K562 (cell line): ENCODE data around the gene RETREG2. TPM values are rescaled to one million over a fixed set of nuclear protein-coding genes. Genes with fewer than 3 reads are reported as not detected.

Experiments
- BHLHE40 ChIP-seq: IDR thresholded peaks from 2 replicates; pipeline ENCODE4 v1.6.1; 2011; ENCODE audit warnings: low read length, improper control_type of control experiment
- CBFA2T3 ChIP-seq: fragments of 450-650 bp; IDR thresholded peaks from 2 replicates; pipeline ENCODE4 v1.6.1; 2017
- CBFB ChIP-seq: sonication (generic); formaldehyde crosslinking; IDR thresholded peaks from 2 replicates; pipeline ENCODE4 v1.4.0; 2020; ENCODE audit warnings: mild to moderate bottlenecking, missing genetic modification reagents
- CBX1 ChIP-seq: sonication (generic); IDR thresholded peaks from 2 replicates; pipeline ENCODE4 v1.6.1; 2016; ENCODE audit warnings: antibody characterized with exemption, low read depth, mild to moderate bottlenecking
- CREB3 ChIP-seq: fragments of 450-650 bp; conservative IDR thresholded peaks from 2 replicates; pipeline ENCODE4 v1.6.1; 2016; ENCODE audit warnings: missing genetic modification characterization, low read depth, mild to moderate bottlenecking, missing compliant biosample characterization, moderate library complexity
- KAT7 ChIP-seq: sonication (generic); formaldehyde crosslinking; IDR thresholded peaks from 2 replicates; pipeline ENCODE4 v1.8.0; 2022; ENCODE audit warnings: missing genetic modification reagents, mild to moderate bottlenecking, borderline replicate concordance
- KLF1 ChIP-seq: fragments of 450-650 bp; IDR thresholded peaks from 2 replicates; pipeline ENCODE4 v1.6.1; 2016; ENCODE audit warnings: missing genetic modification characterization, missing compliant biosample characterization
- MAZ ChIP-seq, 2 experiments: fragments of 450-650 bp in 1 of 2; sonication (generic) in 1 of 2; formaldehyde crosslinking; IDR thresholded peaks in 1 of 2; conservative IDR thresholded peaks in 1 of 2; 2 replicates each; pipeline versions ENCODE4 v1.4.0 to v1.5.0; 2020; ENCODE audit warnings: mild to moderate bottlenecking in 1 of 2, missing genetic modification reagents in 1 of 2
- MYC ChIP-seq, 2 experiments: fragments of 250-450 bp in 1 of 2; sonication (Bioruptor Pico) in 1 of 2; IDR thresholded peaks; 2 replicates each; pipeline versions ENCODE4 v1.5.1 to v1.6.1; 2012 to 2021; ENCODE audit warnings: low read depth in 2 of 2, borderline replicate concordance in 1 of 2, improper control_type of control experiment in 1 of 2, low read length in 1 of 2, mild to moderate bottlenecking in 1 of 2, moderate library complexity in 1 of 2
- NFATC3 ChIP-seq: fragments of 450-650 bp; IDR thresholded peaks from 2 replicates; pipeline ENCODE4 v1.6.1; 2017; ENCODE audit warnings: mild to moderate bottlenecking
- NFYB ChIP-seq: IDR thresholded peaks from 2 replicates; pipeline ENCODE4 v1.6.1; 2011; ENCODE audit warnings: mild to moderate bottlenecking, moderate library complexity; ENCODE audit not compliant: insufficient read length; ENCODE audit errors: extremely low read depth
- PHF8 ChIP-seq: fragments of 200-600 bp; sonication (generic); IDR thresholded peaks from 2 replicates; pipeline ENCODE4 v1.6.1; 2012; ENCODE audit warnings: mixed run types, mild to moderate bottlenecking, inconsistent platforms, low read length, moderate library complexity, borderline replicate concordance
- PKNOX1 ChIP-seq: fragments of 450-650 bp; IDR thresholded peaks from 2 replicates; pipeline ENCODE4 v1.6.1; 2016
- PML ChIP-seq: IDR thresholded peaks from 2 replicates; pipeline ENCODE4 v1.6.1; 2012; ENCODE audit warnings: low read length, inconsistent platforms
- PTTG1 ChIP-seq: fragments of 450-650 bp; IDR thresholded peaks from 2 replicates; pipeline ENCODE4 v1.6.1; 2016; ENCODE audit warnings: low read depth, mild to moderate bottlenecking, missing genetic modification characterization, missing compliant biosample characterization
- RBBP5 ChIP-seq: fragments of 200-600 bp; sonication (generic); IDR thresholded peaks from 2 replicates; pipeline ENCODE4 v1.6.1; 2012; ENCODE audit warnings: borderline replicate concordance, mild to moderate bottlenecking, low read length, control low read depth, inconsistent platforms; ENCODE audit not compliant: insufficient read depth, poor library complexity, severe bottlenecking
- RNF2 ChIP-seq: sonication (generic); IDR thresholded peaks from 2 replicates; pipeline ENCODE4 v1.6.1; 2016
- SMAD3 ChIP-seq: fragments of 450-650 bp; formaldehyde crosslinking; conservative IDR thresholded peaks from 2 replicates; pipeline ENCODE4 v1.4.0; 2020; ENCODE audit warnings: mild to moderate bottlenecking
- SNIP1 ChIP-seq: fragments of 450-650 bp; IDR thresholded peaks from 2 replicates; pipeline ENCODE4 v1.7.1; 2017; ENCODE audit warnings: low read depth, mild to moderate bottlenecking
- SPI1 ChIP-seq: IDR thresholded peaks from 2 replicates; pipeline ENCODE4 v1.6.1; 2011; ENCODE audit warnings: low read depth, low read length, control low read depth, borderline replicate concordance
- TEAD1 ChIP-seq, 2 experiments: fragments of 450-650 bp in 1 of 2; sonication (generic) in 1 of 2; formaldehyde crosslinking; IDR thresholded peaks; 2 replicates each; pipeline versions ENCODE4 v1.4.0 to v1.8.0; 2020 to 2022; ENCODE audit warnings: mild to moderate bottlenecking in 2 of 2, missing genetic modification reagents in 1 of 2
- ZNF197 ChIP-seq: fragments of 200-800 bp; sonication (Bioruptor generic); IDR thresholded peaks from 2 replicates; pipeline ENCODE4 v1.6.1; 2016; ENCODE audit warnings: low read depth, missing genetic modification characterization, missing compliant biosample characterization
- ZSCAN32 ChIP-seq: fragments of 450-650 bp; formaldehyde crosslinking; IDR thresholded peaks from 2 replicates; pipeline ENCODE4 v1.4.0; 2020; ENCODE audit warnings: mild to moderate bottlenecking, moderate library complexity
- polyA plus RNA-seq, 8 experiments: library from polyadenylated mRNA; depleted of rRNA in 4 of 8; stranded (reverse) in 5 of 8; unstranded in 3 of 8; fragments of >200 nt; fragmentation: Nextera tagmentation in 2 of 8; fragmentation: Illumina TruSeq in 1 of 8; extraction: Ambion mirVana in 2 of 8; extraction: Trizol in 1 of 8; gene quantifications; 2 replicates each; pipeline versions ENCODE4 v1.2.1 to v1.2.3, GENCODE V29; 2011 to 2014; ENCODE audit warnings: inconsistent platforms in 1 of 8, missing spikeins in 1 of 8
- total RNA-seq, 7 experiments: library from RNA; depleted of rRNA in 6 of 7; stranded (reverse); fragments of >200 nt in 6 of 7; fragmentation: Illumina TruSeq in 2 of 7; extraction: Trizol in 2 of 7; gene quantifications; 2 replicates each; pipeline versions ENCODE4 v1.2.1 to v1.2.3, GENCODE V29; 2011 to 2021; ENCODE audit warnings: low replicate concordance in 1 of 7
- TF ChIP-seq, protein P1 (sequence below): fragments of 450-650 bp; IDR thresholded peaks from one replicate; pipeline ENCODE4 v1.6.1; 2018; ENCODE audit warnings: mild to moderate bottlenecking, moderate library complexity; ENCODE audit not compliant: partially characterized antibody

The RETREG2 gene
- total and polyA plus RNA-seq, 9 of the 15 experiments (the other 6 are each of a cell fraction or from before 2014, with no cell fraction given), result 4.9 to 40.1 (median 19.2) TPM

DNA sequence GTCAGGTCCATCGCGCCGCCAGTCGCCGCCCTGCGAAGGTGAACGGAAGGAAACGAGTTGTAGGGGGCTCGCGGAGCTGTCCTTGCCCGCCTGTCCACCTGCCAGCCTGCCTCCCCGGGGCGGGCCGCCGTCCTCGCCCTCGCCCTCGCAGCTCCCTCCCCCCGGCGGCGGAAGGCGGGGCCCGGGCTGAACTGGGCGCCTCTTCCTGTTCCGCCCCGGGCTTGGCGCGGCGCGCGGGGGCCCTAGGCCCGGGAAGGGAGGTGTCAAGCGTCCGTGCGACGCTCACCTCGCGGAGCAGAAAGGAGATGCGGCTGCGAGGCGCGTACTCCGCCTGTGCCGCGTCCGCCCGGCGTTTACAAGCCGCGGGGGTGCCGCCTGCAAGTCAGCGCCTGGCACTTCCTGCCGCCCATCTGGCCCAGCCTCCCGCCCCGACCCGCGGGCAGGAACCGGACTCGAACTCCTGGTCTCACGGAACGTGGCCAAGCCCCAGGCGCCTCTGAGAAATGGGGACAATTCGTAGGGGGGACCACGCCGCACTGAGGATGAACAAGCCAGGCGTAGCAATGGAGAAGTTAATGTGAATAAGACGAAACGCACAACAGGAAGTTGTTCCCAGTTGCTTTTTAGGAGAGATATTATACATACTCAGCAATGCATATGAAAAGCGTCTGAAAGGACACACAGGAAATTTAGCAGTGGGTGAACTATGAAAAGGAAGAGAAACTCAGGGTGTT lies 1.1 kb upstream of the RETREG2 start, which contains the start of gene CNPPD1 (continued):
- TF ChIP-seq ZSCAN32 (CRISPR knock-in tag), result no peak
- TF ChIP-seq PML, result peak; percentile 47; the same call in 1 of the 2 replicates
- no peak for TF ChIP-seq NFATC3
- 0 out of 2 replicates have a peak, but pooled peaks have one; percentile 35 for TF ChIP-seq ZNF197 (CRISPR knock-in tag)
- TF ChIP-seq, protein P1, sequence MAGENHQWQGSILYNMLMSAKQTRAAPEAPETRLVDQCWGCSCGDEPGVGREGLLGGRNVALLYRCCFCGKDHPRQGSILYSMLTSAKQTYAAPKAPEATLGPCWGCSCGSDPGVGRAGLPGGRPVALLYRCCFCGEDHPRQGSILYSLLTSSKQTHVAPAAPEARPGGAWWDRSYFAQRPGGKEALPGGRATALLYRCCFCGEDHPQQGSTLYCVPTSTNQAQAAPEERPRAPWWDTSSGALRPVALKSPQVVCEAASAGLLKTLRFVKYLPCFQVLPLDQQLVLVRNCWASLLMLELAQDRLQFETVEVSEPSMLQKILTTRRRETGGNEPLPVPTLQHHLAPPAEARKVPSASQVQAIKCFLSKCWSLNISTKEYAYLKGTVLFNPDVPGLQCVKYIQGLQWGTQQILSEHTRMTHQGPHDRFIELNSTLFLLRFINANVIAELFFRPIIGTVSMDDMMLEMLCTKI, result no peak
- TF ChIP-seq RBBP5, result peak; percentile 45
- no peak for TF ChIP-seq PKNOX1
- TF ChIP-seq PTTG1, result no peak
- TF ChIP-seq CREB3 (tag), result no peak
- TF ChIP-seq SMAD3 (CRISPR knock-in tag), result 0 out of 2 replicates have a peak, but pooled peaks have one; percentile 21
- TF ChIP-seq BHLHE40, result 0 out of 2 replicates have a peak, but pooled peaks have one; percentile 18
- TF ChIP-seq CBFB, result no peak
- no peak for TF ChIP-seq CBFA2T3
- TF ChIP-seq PHF8, result peak; percentile 66; the same call in 1 of the 2 replicates
- TF ChIP-seq KLF1 (tag), result peak; percentile 30; the same call in 1 of the 2 replicates
- TF ChIP-seq SPI1, result peak; percentile 64; the same call in 1 of the 2 replicates
- peak in 1 of 2 experiments; percentile 47; a peak in 1 of 4 replicates for TF ChIP-seq TEAD1 (CRISPR knock-in tag; IDR thresholded peaks at IDR 0.05)
- TF ChIP-seq NFYB, result no peak
- TF ChIP-seq KAT7 (CRISPR knock-in tag), result no peak
- peak; percentile 49; the same call in 1 of the 2 replicates for TF ChIP-seq MYC (IDR thresholded peaks at IDR 0.05; ENCODE audit: low read depth, low read length)
- no peak for TF ChIP-seq MYC (CRISPR knock-in tag; IDR thresholded peaks at IDR 0.05; ENCODE audit: borderline replicate concordance, low read depth)
- TF ChIP-seq CBX1, result peak; percentile 42; the same call in 1 of the 2 replicates
- peak; percentile 50; the same call in 1 of the 2 replicates for TF ChIP-seq RNF2
- TF ChIP-seq SNIP1, result no peak
- peak; percentile 85 to 98 for TF ChIP-seq MAZ (CRISPR knock-in tag; conservative IDR thresholded peaks at IDR 0.05 in 1 of 2, IDR thresholded peaks at IDR 0.05 in 1 of 2)
